Urothelium cell line (cell line): ENCODE results near the gene OLFM3.

ENCODE experiments used
- DNase-seq: peaks from one replicate; pipeline ENCODE4 v3.0.0; 2011; ENCODE audit warnings: low spot score, mixed read lengths
- FAIRE-seq: peaks from 2 replicates; lab custom pipeline; 2011; peaks lifted over from hg19 to GRCh38; lab: Jason Lieb, UNC

Gene OLFM3

GRCh38 chr1:101953623-101954022 lies 43.1 kb downstream of the OLFM3 start:
- FAIRE-seq, result no peak
- DNase-seq, result no peak

GRCh38 chr1:101945884-101946283 lies 50.8 kb downstream of the OLFM3 start:
- DNase-seq (no peak), FAIRE-seq (no peak)

GRCh38 chr1:101943237-101943636 lies 53.5 kb downstream of the OLFM3 start:
- FAIRE-seq, result no peak

GRCh38 chr1:101942516-101943193 lies 54.1 kb downstream of the OLFM3 start:
- FAIRE-seq, result no peak
- no peak for DNase-seq

More at GRCh38 chr1:101943237-101943636, 53.5 kb downstream of the OLFM3 start:
- DNase-seq, result no peak

GRCh38 chr1:101938681-101939080 lies 58.0 kb downstream of the OLFM3 start:
- DNase-seq (no peak), FAIRE-seq (no peak)

GRCh38 chr1:101929343-101929742 lies 67.4 kb downstream of the OLFM3 start:
- FAIRE-seq, result no peak
- DNase-seq, result no peak

GRCh38 chr1:101928829-101929228 lies 67.9 kb downstream of the OLFM3 start:
- DNase-seq, result no peak
- no peak for FAIRE-seq

- FAIRE-seq (no peak), DNase-seq (no peak)
Observed at GRCh38 chr1:101924700-101925099, 72.0 kb downstream of the OLFM3 start.

- no peak for FAIRE-seq
- DNase-seq, result no peak
Observed at GRCh38 chr1:101920577-101920976, 76.1 kb downstream of the OLFM3 start.

GRCh38 chr1:101918277-101918676 lies 78.4 kb downstream of the OLFM3 start:
- no peak for DNase-seq
- no peak for FAIRE-seq

GRCh38 chr1:101915597-101915996 lies 81.1 kb downstream of the OLFM3 start:
- FAIRE-seq (no peak), DNase-seq (no peak)

- DNase-seq, result no peak
- no peak for FAIRE-seq
Observed at GRCh38 chr1:101914473-101915242, 82.1 kb downstream of the OLFM3 start.

- DNase-seq (no peak), FAIRE-seq (no peak)
Observed at GRCh38 chr1:101911894-101912293, 84.8 kb downstream of the OLFM3 start.

GRCh38 chr1:101908980-101909379 lies 87.7 kb downstream of the OLFM3 start:
- FAIRE-seq (no peak), DNase-seq (no peak)

GRCh38 chr1:101907264-101907663 lies 89.5 kb downstream of the OLFM3 start:
- no peak for FAIRE-seq
- no peak for DNase-seq

- DNase-seq (no peak), FAIRE-seq (no peak)
Observed at GRCh38 chr1:101905283-101905835, 91.4 kb downstream of the OLFM3 start.

GRCh38 chr1:101902199-101902598 lies 94.5 kb downstream of the OLFM3 start:
- DNase-seq (no peak), FAIRE-seq (no peak)

GRCh38 chr1:101898137-101898536 lies 98.6 kb downstream of the OLFM3 start:
- FAIRE-seq (no peak), DNase-seq (no peak)

- FAIRE-seq, result no peak
- no peak for DNase-seq
Observed at GRCh38 chr1:101884621-101885020, 112.1 kb downstream of the OLFM3 start.

GRCh38 chr1:101875891-101876290 lies 120.8 kb downstream of the OLFM3 start:
- DNase-seq (no peak), FAIRE-seq (no peak)

GRCh38 chr1:101873672-101874071 lies 123.1 kb downstream of the OLFM3 start:
- FAIRE-seq (no peak), DNase-seq (no peak)

GRCh38 chr1:101859941-101860340 lies 136.8 kb downstream of the OLFM3 start:
- FAIRE-seq (no peak), DNase-seq (no peak)
